ENCODE measurements around the gene HAT1.

HAT1 gene

DNA sequence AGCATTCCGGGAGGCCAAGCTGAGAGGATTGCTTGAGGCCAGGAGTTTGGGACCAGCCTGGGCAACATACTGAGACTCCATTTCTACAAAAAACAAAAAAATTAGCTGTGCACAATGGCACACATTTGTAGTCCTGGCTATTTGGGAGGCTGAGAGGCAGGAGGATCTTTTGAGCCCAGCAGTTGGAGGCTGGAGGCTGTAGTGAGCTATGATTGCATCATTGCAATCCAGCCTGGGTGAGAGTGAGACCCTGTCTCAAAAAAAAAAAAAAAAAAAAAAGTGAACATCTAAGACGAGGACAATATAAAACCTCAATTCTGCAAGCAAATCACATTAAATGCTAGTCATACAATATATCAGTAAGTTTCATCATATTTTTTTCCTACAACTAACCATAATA, 2.8 kb upstream of the HAT1 start:
- DNase-seq (ENCODE audit: low read depth in 3 of 3, low spot score in 1 of 3), result no peak

DNA sequence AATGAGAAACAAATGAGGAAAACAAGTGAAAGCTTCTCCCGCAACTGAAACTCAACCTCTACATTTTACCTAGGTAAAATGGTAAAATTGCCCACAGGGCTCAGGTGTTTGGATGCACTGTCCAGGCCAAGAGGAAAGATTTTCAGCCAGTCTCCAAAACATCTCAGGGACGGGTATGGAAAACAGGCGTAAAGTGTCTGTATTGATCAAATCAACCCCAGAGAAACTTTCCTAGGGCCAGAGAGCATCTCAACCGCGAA, 361 bp upstream of the HAT1 start:
- no peak for DNase-seq (ENCODE audit: low read depth in 3 of 3, low spot score in 1 of 3)

DNA sequence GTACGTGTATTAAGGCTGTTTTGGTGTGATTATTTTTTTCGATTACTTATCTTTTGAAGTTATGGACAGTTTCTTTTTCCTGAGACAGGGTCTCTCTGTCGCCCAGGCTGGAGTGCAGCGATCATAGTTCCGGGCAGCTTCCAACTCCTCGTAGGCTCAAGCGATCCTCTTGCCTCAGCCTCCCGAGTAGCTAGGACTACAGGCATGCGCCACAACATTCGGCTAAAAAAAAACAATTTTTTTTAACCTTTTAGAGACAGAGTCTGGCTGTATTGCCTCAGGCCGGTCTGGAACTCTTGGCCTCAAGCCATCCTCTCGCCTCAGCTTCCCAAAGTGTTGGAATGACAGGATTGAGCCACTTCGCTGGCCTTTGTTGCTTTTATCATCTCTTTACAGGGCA, 945 bp downstream of the HAT1 start:
- DNase-seq (ENCODE audit: low read depth in 3 of 3, low spot score in 1 of 3), result no peak

DNA sequence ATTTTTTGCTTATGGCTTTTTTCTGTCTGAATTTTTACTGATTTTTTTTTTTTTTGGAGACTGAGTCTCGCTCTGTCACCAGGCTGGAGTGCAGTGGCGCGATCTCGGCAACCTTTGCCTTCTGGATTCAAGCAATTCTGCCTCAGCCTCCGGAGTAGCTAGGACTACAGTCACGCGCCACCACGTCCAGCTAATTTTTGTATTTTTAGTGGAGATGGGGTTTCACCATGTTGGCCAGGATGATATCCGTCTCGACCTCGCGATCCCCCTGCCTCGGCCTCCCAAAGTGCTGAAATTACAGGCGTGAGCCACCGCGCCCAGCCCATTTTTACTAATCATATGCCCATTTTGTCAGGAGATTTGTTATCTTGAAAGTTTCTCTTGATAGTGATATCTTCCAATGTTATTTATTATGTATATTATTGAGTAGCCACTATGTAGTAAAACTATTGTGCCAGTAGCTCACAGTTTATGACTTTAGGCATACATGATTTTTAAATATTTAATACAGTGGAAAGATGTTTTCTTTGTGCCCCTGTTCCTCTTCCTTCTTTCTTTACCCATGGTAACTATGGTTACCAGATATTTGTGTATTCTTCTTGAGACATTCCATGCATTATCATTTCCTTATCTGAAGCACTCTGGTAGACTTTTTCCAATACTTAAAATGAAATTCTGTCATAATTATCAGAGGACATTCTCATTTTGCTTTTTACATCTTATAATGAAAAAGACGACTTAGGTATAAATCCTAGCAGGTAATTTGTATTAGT, 2.1 kb downstream of the HAT1 start:
- DNase-seq (ENCODE audit: low read depth in 3 of 3, low spot score in 1 of 3), result no peak

DNA sequence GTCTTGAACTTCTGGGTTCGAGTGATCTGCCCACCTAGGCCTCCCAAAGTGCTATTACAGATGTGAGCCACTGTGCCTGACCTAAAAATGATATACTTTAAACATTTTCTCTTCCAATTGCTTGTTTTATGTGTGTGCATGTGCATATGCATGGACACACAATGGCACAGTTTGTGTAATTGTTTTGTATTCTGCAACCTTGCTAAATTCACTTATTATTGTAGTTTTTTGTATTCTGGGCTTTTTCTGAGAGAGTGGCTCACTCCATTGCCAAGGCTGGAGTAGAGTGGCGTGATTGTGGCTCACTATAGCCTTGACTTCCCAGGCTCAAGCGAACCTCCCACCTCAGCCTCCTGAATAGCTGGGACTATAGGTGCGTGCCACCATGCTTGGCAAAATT, 8.1 kb downstream of the HAT1 start:
- no peak for DNase-seq (ENCODE audit: low read depth in 3 of 3, low spot score in 1 of 3)

DNA sequence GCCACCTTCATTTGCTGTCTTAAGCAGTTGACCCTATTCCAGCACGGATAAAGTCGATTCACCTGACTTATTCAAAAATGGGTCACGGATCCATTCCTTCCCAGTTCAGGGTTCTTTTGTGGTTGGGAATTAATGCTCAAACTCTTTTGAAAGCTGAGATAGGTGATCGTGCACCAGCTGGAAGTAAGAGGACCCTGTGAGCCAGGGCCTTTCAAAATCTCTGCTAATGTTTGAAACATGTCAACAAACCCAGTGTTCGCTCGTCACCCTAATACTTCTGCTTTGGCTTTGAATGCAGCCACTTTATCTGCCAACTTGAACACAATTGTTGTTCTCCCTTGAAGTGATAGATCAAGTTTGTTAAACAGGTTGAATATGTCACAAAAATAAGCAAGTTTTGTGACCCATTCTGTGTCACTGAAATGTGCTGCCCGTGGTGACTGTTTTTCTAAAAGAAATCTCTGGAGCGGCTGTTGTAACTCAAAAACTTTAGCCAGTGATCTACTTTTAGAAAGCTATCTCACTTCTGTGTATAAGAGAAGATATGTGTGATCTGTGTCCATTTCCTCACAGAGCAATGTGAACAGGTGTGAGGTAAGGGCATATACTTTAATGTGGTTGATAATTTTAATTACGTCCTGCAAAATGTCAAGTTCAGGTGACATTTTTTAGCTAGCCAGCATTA, 16.9 kb downstream of the HAT1 start:
- DNase-seq (ENCODE audit: low read depth in 3 of 3, low spot score in 1 of 3), result no peak

DNA sequence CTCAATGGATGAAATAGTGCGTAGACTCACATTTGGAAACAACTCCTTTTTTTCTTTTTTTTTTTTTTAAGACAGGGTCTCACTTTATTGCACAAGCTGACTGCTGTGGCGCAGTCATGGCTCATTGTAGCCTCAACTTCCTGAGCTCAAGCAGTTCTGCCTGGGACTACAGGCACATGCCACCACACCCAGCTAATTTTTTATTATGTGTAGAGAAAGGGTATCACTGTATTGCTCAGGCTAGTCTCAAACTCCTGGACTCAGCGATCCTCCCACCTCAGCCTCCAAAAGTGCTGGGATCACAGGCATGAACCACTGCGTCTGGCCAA, 17.4 kb downstream of the HAT1 start:
- DNase-seq (ENCODE audit: low read depth in 3 of 3, low spot score in 1 of 3), result no peak

DNA sequence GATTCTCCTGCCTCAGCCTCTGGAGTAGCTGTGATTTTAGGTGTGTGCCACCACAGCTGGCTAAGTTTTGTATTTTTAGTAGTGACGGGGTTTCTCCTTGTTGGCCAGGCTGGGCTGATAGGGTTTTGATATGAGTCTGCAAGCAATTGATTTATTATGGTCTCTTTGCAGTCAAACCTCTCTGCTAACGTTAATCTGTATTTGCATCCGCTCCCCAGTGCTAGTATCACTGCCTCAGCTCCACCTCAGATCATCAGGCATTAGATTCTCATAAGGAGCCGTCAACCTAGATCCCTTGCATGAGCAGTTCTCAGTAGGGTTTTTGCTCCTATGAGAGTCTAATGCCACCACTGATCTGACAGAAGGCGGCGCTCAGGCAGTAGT, 19.0 kb downstream of the HAT1 start:
- DNase-seq (ENCODE audit: low read depth in 3 of 3, low spot score in 1 of 3), result no peak

DNA sequence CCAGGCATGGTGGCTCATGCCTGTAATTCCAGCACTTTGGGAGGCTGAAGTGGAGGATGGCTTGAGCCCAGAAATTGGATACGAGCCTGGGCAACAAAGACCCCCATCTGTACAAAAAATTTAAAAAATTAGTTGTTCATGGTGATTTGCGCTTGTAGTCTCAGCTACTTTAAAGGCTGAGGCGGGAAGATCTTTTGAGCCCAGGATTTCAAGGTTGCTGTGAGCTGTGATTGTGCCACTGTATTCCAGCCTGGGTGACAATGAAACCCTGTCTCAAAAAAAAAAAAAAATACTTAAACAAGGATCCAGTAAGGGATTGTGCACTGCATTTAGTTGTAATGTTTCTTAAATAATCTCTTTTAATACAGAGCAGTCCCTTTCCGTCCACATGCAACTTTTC, 21.6 kb downstream of the HAT1 start:
- DNase-seq (ENCODE audit: low read depth in 3 of 3, low spot score in 1 of 3), result no peak

DNA sequence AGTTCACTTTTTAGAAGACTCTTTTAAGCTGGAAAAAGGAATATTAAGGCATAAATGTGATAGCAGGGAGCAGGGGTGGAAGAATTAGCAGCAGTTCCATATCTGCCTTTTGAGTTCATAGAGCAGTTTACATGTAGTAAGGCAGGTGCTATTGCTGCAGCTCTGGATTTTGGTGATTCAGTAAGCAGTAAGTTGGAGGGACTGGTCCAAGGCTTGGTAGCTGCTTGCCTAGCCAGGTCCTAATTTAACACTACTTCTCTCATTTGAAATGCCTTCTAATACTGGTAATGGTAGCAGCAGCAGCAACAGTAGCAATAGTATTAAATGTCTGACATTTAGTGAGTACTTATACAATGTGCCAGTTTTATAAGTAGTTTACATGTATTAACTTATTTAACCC, 30.0 kb downstream of the HAT1 start:
- no peak for DNase-seq (ENCODE audit: low read depth in 3 of 3, low spot score in 1 of 3)

DNA sequence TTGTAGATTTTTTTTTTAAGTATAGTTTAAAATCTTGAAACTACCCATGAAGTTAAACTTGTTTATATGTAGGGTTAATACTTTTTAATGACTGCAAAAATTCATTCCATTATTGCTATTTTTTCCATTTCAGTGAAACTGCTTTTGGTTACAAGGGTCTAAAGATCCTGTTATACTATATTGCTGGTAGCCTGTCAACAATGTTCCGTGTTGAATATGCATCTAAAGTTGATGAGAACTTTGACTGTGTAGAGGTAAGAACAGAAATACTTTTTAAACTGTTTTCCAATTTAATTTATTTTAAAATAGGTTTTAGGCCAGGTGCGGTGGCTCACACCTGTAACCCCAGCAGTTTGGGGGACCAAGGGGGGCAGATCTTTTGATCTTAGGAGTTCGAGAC, 30.5 kb downstream of the HAT1 start:
- DNase-seq (ENCODE audit: low read depth in 3 of 3, low spot score in 1 of 3), result no peak

DNA sequence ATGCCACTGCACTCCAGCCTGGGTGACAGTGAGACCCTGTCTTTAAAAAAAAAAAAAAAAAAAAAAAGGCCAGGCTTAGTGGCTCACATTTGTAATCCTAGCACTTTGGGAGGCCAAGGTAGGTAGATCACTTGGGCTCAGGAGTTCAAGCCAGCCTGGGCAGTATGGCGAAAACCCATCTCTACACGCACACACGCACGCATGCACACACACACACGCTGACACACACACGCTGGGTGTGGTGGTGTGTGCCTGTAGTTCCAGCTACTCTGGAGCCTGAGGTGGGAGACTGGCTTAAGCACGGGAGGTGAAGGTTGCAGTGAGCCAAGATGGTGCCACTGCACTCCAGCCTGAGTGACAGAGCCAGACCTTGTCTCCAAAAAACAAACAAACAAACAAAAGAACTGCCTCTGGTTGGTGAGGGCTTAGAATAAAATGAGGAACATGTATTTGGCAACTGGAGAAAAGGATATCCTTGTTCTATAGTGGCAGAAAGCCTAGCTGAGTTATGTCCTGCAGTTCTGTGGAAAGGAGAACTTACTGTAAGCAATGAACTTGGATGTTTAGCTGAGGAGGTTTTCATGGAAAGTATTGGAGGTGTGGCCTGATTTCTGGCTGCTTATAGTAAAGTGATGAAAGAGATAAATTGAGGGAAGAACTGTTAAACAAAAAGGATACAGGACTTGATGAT, 34.0 kb downstream of the HAT1 start:
- DNase-seq (ENCODE audit: low read depth in 3 of 3, low spot score in 1 of 3), result no peak

DNA sequence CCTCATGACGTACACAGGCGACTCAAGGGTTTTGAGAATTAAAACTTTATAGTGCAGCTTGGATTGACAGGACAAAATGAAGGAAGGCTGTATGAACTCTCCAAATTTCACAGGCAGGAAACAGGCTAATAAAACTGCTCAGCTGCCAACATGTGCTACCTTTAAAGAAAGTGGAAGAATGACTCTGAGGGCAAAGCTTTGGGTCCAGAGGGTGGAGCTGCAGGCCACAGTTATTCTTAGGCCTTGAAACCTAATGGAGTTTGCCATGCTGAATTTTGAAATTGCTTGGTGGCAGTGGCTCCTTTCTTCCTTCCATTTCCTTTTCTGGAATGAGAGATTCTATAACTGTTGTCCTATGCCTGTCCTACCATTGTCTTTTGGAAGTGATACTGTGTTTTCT, 34.8 kb downstream of the HAT1 start:
- no peak for DNase-seq (ENCODE audit: low read depth in 3 of 3, low spot score in 1 of 3)

DNA sequence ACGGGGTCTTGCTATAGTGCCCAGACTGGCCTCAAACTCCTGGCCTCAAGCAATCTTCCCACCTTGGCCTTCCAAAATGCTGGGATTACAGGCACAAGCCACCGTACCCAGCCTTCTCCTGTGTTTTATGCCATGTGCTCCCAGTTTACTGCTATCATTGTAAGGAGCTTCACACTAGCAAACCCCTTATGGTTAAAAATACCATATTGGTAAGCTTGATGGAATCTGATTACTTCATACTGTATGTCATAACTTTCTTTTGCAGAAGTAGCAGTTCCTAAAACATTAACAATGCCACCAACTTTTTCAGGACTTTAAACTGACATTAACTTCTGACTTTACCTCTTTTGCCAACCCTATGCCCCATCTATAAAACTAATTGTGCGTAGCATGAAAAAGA, 36.2 kb downstream of the HAT1 start:
- DNase-seq (ENCODE audit: low read depth in 3 of 3, low spot score in 1 of 3), result no peak

DNA sequence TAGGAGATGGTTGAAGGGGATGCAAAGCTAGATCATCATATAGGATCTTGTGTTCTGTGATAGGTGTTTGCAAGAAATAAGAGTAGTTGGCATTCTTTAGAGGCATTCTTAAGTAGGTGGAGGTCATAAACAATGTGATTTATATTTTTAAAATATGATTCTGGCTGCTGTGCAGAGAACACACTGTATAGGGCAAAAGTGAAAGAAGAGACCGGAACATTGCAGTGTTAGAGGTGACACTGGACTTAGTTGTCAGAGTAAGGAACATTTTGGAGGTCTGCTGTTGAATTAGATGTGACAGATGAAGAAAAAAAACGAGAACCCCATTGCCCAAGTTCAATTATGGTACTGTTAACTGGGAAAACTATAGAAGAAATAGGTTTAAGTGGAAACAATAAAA, 37.7 kb downstream of the HAT1 start:
- no peak for DNase-seq (ENCODE audit: low read depth in 3 of 3, low spot score in 1 of 3)

DNA sequence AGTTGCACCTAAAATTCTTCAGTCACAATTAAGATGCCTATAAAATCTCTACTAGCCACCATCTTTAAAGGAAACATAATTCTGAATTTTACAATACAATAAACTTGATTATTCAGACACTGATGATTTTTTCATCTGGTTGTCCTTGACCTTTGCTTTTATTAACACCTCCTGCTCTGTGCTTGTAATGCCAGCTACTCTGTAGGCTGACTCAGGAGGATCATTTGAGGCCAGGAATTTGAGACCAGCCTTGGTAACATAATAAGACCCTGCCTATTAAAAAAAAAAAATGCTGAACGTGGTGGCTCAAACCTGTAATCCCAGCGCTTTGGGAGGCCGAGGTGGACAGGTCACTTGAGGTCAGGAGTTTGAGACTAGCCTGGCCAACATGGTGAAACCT, 38.3 kb downstream of the HAT1 start:
- DNase-seq (ENCODE audit: low read depth in 3 of 3, low spot score in 1 of 3), result no peak

DNA sequence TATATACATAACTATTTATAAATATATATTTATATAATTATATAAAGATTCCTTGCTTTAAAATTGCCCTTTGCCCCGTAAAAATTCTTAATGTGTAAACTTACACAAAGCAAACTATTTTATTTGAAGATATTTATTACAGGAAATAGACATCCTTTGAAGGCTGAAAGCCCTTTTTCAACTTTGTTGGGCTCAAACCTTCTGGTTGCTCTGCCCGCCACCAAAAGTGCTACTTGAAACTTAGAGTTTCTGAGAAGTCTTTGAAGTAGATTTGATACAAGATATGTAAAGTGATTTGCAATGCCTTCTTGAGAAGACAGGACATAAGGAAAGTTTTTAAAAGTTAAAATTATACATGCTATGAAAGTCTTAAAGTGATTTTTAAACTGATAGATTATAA, 40.9 kb downstream of the HAT1 start:
- DNase-seq (ENCODE audit: low read depth in 3 of 3, low spot score in 1 of 3), result no peak

DNA sequence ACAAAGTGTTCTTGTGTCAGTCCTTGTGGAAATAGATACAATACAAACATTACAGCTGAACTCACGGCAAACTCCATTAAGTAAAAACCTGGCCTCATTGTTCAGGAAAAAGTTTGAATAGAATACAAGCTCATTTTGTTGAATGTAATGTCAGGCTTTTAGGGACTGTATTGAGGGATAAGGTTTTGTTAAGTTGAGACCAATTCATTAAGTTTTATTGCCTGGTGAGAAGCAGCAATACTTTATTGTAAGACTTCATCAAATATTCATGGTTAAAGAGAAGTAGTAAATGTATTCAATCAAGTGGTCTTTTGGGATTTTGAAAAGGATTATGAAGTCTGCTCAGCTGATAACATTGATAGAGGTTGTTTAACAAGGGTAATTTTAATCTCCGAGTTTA, 42.0 kb downstream of the HAT1 start:
- no peak for DNase-seq (ENCODE audit: low read depth in 3 of 3, low spot score in 1 of 3)

DNA sequence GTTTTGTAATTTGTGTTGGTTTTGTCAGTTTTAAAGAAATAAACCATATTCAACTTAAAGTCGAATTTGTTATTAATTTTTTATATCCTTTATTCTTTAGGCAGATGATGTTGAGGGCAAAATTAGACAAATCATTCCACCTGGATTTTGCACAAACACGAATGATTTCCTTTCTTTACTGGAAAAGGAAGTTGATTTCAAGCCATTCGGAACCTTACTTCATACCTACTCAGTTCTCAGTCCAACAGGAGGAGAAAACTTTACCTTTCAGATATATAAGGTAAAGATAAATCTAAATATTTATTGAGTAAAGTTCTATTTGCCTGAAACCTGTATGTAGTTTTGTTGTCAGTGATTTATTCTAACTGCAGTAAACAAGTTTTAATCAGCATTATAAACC, 43.0 kb downstream of the HAT1 start:
- DNase-seq (ENCODE audit: low read depth in 3 of 3, low spot score in 1 of 3), result no peak

DNA sequence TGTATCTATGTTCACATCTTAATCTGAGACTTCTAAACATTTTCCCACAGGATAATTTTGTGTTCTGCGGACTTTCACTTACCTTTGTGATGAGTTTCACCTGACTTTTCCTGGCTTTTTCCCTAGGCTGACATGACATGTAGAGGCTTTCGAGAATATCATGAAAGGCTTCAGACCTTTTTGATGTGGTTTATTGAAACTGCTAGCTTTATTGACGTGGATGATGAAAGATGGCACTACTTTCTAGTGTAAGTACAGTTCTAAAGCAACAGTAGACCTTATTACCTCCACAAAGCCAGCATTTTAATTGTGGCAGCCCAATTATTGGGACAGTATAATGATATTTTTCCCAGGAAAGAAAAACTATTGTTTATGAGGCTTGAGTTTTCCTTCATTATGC, 43.4 kb downstream of the HAT1 start:
- no peak for DNase-seq (ENCODE audit: low read depth in 3 of 3, low spot score in 1 of 3)

DNA sequence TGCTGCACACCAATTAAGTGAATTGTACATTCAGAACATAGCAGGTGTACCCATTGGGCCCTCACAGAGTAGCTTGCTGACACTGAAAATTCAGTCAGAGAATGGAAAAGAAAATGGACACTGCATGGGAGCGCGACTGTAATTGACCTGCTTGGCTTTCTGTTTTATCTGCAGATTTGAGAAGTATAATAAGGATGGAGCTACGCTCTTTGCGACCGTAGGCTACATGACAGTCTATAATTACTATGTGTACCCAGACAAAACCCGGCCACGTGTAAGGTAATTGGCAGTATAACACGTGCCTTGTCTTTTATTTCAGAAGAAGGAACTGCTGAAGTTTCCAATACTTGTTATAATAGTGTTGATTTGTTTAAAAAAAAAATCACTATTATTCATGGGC, 44.0 kb downstream of the HAT1 start:
- no peak for DNase-seq (ENCODE audit: low read depth in 3 of 3, low spot score in 1 of 3)

DNA sequence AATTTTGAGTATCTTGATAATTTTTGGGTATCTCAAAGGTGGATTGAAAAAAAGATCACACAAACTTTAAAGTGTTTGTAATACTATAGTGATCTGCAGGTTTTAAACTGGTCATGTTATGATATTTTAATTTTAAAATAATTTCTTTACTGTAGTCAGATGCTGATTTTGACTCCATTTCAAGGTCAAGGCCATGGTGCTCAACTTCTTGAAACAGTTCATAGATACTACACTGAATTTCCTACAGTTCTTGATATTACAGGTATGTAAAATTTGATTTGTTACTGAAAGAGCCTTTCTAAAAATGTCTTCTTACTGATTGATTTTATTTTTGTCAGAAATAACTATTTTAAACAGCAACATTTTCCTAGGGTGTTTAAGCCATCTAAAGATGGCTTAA, 44.4 kb downstream of the HAT1 start:
- no peak for DNase-seq (ENCODE audit: low read depth in 3 of 3, low spot score in 1 of 3)

DNA sequence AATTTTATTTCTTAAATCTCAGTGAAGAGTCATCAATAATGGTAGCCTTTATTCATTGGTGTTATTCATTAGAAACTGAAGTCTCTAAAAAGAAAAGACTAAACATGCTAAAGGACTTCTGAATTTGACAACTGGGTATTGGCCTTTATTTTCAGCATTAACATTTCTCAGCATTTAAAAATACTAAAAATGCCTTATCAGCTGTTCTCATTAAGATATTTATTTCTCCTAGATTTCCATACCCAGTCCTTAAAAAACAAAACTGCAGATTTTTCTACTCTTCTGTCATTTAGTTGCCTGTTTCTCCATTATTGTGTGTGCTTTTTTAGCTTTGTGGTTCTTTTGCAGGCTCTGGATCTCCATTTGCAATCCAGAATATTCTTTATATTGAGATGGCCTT, 46.2 kb downstream of the HAT1 start:
- no peak for DNase-seq (ENCODE audit: low read depth in 3 of 3, low spot score in 1 of 3)
